Thyroid gland (tissue), 4 donors: ENCODE data around the gene ATP2A1. TPM values are rescaled to one million over a fixed set of nuclear protein-coding genes. Genes with fewer than 3 reads are reported as not detected.

ENCODE experiments used
- DNase-seq, 2 donors: peaks; one replicate each; pipeline ENCODE4 v3.0.0-alpha.2; 2019
- H3K27ac ChIP-seq, 3 donors: fragments of 200-600 bp; sonication (generic); 1 replicate in 2 of 3; 2 replicates in 1 of 3; pipeline ENCODE4 v1.5.1; 2016 to 2019; ENCODE audit warnings: mild to moderate bottlenecking in 1 of 3, moderate library complexity in 1 of 3
- H3K27me3 ChIP-seq: fragments of 200-600 bp; sonication (generic); one replicate; pipeline ENCODE4 v1.5.1; 2019
- H3K36me3 ChIP-seq, 2 donors: fragments of 200-600 bp; sonication (generic); one replicate each; pipeline ENCODE4 v1.5.1; 2016 to 2019
- H3K4me1 ChIP-seq, 2 donors: fragments of 200-600 bp; sonication (generic); one replicate each; pipeline ENCODE4 v1.5.1; 2017 to 2019
- H3K4me3 ChIP-seq, 3 donors: fragments of 200-600 bp; sonication (generic); replicated peaks in 1 of 3; 1 replicate in 2 of 3; 2 replicates in 1 of 3; pipeline ENCODE4 v1.5.1; 2016; ENCODE audit warnings: mild to moderate bottlenecking in 1 of 3
- H3K9me3 ChIP-seq: fragments of 200-600 bp; sonication (generic); one replicate; pipeline ENCODE4 v1.5.1; 2017
- POLR2A ChIP-seq, 2 donors: fragments of 450-650 bp; IDR thresholded peaks; one replicate each; pipeline ENCODE4 v1.6.1; 2017; ENCODE audit warnings: antibody characterized with exemption in 2 of 2, mild to moderate bottlenecking in 2 of 2, moderate library complexity in 1 of 2
- WGBS, 2 donors: methylation state at CpG; one replicate each; pipeline ENCODE4 v1.1.5; 2017; 5-methylcytosine and 5-hydroxymethylcytosine counted together
- intact Hi-C: fragments of 100-400 bp; cut with DNase I; formaldehyde crosslinking; loops from one replicate; pipeline ENCODE4 v1.15.1; 2023
- total RNA-seq, 4 donors: library from RNA; depleted of rRNA; stranded (reverse); fragments of >200 nt; gene quantifications; one replicate each; pipeline ENCODE4 v1.2.3, GENCODE V29; 2016
- TF ChIP-seq, protein P1 (sequence below), 6 experiments: fragments of 200-600 bp in 3 of 6; fragments of 450-650 bp in 3 of 6; sonication (generic) in 3 of 6; IDR thresholded peaks; one replicate each; pipeline ENCODE4 v1.5.1; 2016 to 2019; ENCODE audit warnings: antibody characterized with exemption in 6 of 6, mild to moderate bottlenecking in 2 of 6, inconsistent platforms in 1 of 6, moderate library complexity in 1 of 6

Gene ATP2A1
- total RNA-seq, 4 donors from 2014 or later: 0.27 to 2.7 (median 2.3) TPM; not detected in 1

DNA sequence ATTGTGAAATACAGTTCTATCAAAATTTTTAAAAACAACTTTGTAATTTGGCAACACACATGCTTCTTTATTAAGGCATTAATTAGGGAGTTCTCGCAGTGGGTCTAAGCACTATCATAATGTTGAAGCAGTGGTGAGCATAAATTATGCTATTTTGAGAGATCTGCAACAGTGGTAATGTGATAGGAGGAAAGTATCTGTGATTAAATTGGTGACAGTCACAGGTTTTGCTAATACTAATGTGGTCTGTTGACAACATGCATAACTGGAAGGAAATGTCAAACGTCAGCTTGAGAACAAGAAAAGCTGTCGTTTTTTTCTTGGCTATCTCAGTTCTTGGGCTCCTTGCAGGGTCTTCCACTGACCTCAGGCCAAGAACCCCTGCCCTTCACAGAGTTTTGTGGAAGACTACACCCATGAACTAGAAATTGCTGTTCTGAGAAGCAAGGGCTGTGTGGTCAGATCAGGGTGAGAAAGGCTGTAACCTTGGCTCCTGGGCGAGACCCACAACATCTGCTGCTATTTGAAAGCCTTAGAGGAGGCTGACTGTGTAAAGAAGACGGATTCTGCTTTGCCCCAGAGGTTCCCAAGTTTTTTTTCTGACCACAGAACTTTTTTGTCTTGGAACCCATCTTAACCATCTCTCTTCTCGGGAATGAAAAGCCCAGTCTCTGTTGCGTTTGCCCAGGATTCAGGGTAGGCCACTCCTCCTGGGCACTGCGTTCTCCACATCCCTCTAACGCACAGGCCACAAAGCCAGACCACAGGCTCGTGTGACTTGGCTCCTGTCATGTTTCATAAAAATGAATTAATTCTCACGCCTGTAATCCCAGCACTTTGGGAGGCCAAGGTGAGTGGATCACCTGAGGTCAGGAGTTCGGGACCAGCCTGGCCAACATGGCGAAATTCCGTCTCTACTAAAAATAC lies 13.9 kb downstream of the ATP2A1 start:
- H3K9me3 ChIP-seq: no peaks in the 10 kb centered on the region
- TF ChIP-seq POLR2A (IDR thresholded peaks at IDR 0.05): no peak
- TF ChIP-seq, protein P1, sequence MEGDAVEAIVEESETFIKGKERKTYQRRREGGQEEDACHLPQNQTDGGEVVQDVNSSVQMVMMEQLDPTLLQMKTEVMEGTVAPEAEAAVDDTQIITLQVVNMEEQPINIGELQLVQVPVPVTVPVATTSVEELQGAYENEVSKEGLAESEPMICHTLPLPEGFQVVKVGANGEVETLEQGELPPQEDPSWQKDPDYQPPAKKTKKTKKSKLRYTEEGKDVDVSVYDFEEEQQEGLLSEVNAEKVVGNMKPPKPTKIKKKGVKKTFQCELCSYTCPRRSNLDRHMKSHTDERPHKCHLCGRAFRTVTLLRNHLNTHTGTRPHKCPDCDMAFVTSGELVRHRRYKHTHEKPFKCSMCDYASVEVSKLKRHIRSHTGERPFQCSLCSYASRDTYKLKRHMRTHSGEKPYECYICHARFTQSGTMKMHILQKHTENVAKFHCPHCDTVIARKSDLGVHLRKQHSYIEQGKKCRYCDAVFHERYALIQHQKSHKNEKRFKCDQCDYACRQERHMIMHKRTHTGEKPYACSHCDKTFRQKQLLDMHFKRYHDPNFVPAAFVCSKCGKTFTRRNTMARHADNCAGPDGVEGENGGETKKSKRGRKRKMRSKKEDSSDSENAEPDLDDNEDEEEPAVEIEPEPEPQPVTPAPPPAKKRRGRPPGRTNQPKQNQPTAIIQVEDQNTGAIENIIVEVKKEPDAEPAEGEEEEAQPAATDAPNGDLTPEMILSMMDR (IDR thresholded peaks at IDR 0.05): no peak
- H3K27me3 ChIP-seq: no peaks in the 10 kb centered on the region
- H3K4me3 ChIP-seq: no peak overlapping the region
- no peaks in the 10 kb centered on the region for H3K36me3 ChIP-seq
- intact Hi-C loops: no loop called here
- 81 to 82% methylated on average over 14 of the region's 14 CpGs for WGBS, 2 donors
- no peak for DNase-seq
- no peak overlapping the region for H3K27ac ChIP-seq
- H3K4me1 ChIP-seq: no peaks in the 10 kb centered on the region

DNA sequence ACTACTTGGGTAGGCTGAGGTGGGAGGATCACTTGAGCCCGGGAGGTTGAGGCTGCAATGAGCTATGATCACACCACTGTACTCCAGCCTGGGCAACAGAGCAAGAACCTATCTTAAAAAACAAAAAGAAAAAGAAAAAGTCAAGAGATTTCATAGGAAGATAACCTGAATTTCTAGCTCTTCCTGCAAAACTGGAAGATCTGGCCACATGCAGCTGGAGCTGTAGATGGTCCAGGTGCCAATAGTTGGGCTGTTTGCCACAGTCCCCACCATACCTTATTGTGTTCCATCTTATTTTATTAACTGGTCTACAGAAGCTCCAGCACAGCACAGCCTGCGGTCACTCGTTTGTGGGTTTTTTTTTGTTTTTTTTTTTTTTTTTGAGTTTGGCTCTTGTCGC lies 15.0 kb downstream of the ATP2A1 start:
- DNase-seq: no peak
- TF ChIP-seq POLR2A (IDR thresholded peaks at IDR 0.05): no peak
- TF ChIP-seq, protein P1 (IDR thresholded peaks at IDR 0.05): no peak
- Histone ChIP-seq H3K27ac (no peak overlapping the region), H3K4me1 (no peaks in the 10 kb centered on the region), H3K9me3 (no peaks in the 10 kb centered on the region), H3K27me3 (no peaks in the 10 kb centered on the region), H3K4me3 (no peak overlapping the region), H3K36me3 (no peaks in the 10 kb centered on the region)
- intact Hi-C loops: no loop called here
- 94 to 95% methylated on average over 4 of the region's 4 CpGs for WGBS, 2 donors

DNA sequence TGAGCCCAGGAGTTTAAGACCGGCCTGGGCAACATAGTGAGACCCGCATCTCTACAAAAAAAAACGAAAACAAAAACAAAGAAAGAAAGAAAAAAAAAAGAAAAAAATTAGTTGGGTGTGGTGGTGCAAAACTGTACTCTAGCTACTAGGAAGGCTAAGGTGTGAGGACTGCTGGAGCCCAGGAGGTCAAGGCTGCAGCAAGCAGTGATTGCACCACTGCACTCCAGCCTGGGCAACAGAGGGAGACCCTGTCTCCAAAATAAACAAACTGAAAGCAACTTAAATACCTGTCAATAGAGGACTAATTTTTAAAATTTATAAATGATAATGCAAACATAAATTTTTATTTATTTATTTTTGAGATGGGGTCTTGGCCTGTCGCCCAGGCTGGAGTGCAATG lies 17.3 kb downstream of the ATP2A1 start:
- Histone ChIP-seq H3K9me3 (no peaks in the 10 kb centered on the region), H3K27ac (no peak overlapping the region), H3K36me3 (no peaks in the 10 kb centered on the region), H3K27me3 (no peaks in the 10 kb centered on the region), H3K4me1 (no peaks in the 10 kb centered on the region), H3K4me3 (no peak overlapping the region)
- no peak for DNase-seq
- 89 to 95% methylated on average over 4 of the region's 4 CpGs for WGBS, 2 donors
- intact Hi-C loops: no loop called here
- TF ChIP-seq, protein P1 (IDR thresholded peaks at IDR 0.05): no peak
- no peak for TF ChIP-seq POLR2A (IDR thresholded peaks at IDR 0.05)

DNA sequence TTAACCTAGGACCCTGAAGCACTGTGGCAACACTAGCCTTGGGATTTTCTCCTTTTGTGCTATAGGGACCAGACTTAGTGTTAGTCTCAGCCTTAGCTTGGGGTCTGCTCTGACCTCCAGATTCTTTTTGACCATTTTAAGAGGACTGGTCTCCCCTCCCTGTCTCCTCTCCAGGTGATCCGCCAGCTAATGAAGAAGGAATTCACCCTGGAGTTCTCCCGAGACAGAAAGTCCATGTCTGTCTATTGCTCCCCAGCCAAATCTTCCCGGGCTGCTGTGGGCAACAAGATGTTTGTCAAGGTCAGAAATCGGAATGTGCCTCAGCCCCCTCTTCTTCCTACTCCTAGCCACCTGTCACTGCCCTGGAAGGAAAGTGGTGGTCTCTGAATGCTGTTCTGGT lies 19.5 kb downstream of the ATP2A1 start:
- TF ChIP-seq, protein P1 (IDR thresholded peaks at IDR 0.05): no peak
- no peak for TF ChIP-seq POLR2A (IDR thresholded peaks at IDR 0.05)
- Histone ChIP-seq H3K27ac (no peak overlapping the region), H3K4me3 (no peak overlapping the region), H3K27me3 (no peaks in the 10 kb centered on the region), H3K36me3 (no peaks in the 10 kb centered on the region), H3K4me1 (no peaks in the 10 kb centered on the region), H3K9me3 (no peaks in the 10 kb centered on the region)
- 85 to 92% methylated on average over 4 of the region's 4 CpGs for WGBS, 2 donors
- no peak for DNase-seq
- intact Hi-C loops: no loop called here

DNA sequence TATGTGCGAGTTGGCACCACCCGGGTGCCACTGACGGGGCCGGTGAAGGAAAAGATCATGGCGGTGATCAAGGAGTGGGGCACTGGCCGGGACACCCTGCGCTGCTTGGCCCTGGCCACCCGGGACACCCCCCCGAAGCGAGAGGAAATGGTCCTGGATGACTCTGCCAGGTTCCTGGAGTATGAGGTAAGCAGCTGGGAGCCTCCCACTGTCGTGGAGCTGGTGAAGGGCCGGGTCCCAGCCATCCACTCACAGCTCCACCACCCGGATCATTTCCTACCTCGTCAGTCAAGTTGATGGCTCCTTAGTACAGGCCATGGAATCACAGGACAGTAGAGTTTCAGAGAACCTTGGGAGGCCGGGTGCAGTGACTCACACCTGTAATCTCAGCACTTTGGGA lies 20.0 kb downstream of the ATP2A1 start:
- Histone ChIP-seq H3K27ac (no peak overlapping the region), H3K27me3 (no peaks in the 10 kb centered on the region), H3K4me3 (no peak overlapping the region), H3K4me1 (no peaks in the 10 kb centered on the region), H3K9me3 (no peaks in the 10 kb centered on the region), H3K36me3 (no peaks in the 10 kb centered on the region)
- 86 to 88% methylated on average over 15 of the region's 15 CpGs for WGBS, 2 donors
- intact Hi-C loops: no loop called here
- no peak for DNase-seq
- TF ChIP-seq, protein P1 (IDR thresholded peaks at IDR 0.05): no peak
- no peak for TF ChIP-seq POLR2A (IDR thresholded peaks at IDR 0.05)
